H9 (cell line): Measurements from ENCODE around the gene ZNRF3. TPM values are rescaled to one million over a fixed set of nuclear protein-coding genes. Genes with fewer than 3 reads are reported as not detected.

ENCODE experiments used
- DNase-seq: peaks from one replicate; pipeline ENCODE4 v3.0.0-alpha.2; 2017
- H2AFZ ChIP-seq: one replicate; pipeline ENCODE4 v1.6.1; 2013; ENCODE audit warnings: mild to moderate bottlenecking, low read length, control low read depth, moderate library complexity
- H2AK5ac ChIP-seq: 2 replicates; pipeline ENCODE4 v1.6.1; 2013; ENCODE audit warnings: low read length, control low read depth, mixed read lengths; ENCODE audit not compliant: insufficient read length
- H2BK120ac ChIP-seq: one replicate; pipeline ENCODE4 v1.6.1; 2013; ENCODE audit warnings: low read depth, mild to moderate bottlenecking, low read length, control low read depth, inconsistent platforms; ENCODE audit not compliant: poor library complexity, severe bottlenecking
- H2BK12ac ChIP-seq: 2 replicates; pipeline ENCODE4 v1.6.1; 2013; ENCODE audit warnings: low read length, control low read depth, mixed read lengths, low read depth; ENCODE audit not compliant: insufficient read length
- H2BK15ac ChIP-seq: 2 replicates; pipeline ENCODE4 v1.6.1; 2013; ENCODE audit warnings: low read depth, low read length, control low read depth
- H2BK20ac ChIP-seq: one replicate; pipeline ENCODE4 v1.6.1; 2013; ENCODE audit warnings: low read depth, mild to moderate bottlenecking, low read length, control low read depth, inconsistent platforms; ENCODE audit not compliant: poor library complexity, severe bottlenecking
- H2BK5ac ChIP-seq: 2 replicates; pipeline ENCODE4 v1.6.1; 2013; ENCODE audit warnings: low read length, control low read depth, mixed read lengths; ENCODE audit not compliant: insufficient read length
- H3K14ac ChIP-seq: 2 replicates; pipeline ENCODE4 v1.6.1; 2013; ENCODE audit warnings: low read length, control low read depth; ENCODE audit not compliant: insufficient read depth
- H3K18ac ChIP-seq: 2 replicates; pipeline ENCODE4 v1.6.1; 2013; ENCODE audit warnings: low read depth, mild to moderate bottlenecking, mixed read lengths, low read length, control low read depth; ENCODE audit not compliant: insufficient read length
- H3K23ac ChIP-seq: 2 replicates; pipeline ENCODE4 v1.6.1; 2013; ENCODE audit warnings: low read length, control low read depth, mixed read lengths, low read depth; ENCODE audit not compliant: insufficient read length
- H3K23me2 ChIP-seq: 2 replicates; pipeline ENCODE4 v1.6.1; 2013; ENCODE audit warnings: low read depth, mild to moderate bottlenecking, mixed read lengths, low read length, control low read depth; ENCODE audit not compliant: insufficient read length, poor library complexity, severe bottlenecking
- H3K27ac ChIP-seq: 2 replicates; pipeline ENCODE4 v1.5.1; 2013; ENCODE audit warnings: low read length, control low read depth, mixed read lengths, low read depth; ENCODE audit not compliant: insufficient read length
- H3K27me3 ChIP-seq: 2 replicates; pipeline ENCODE4 v1.6.1; 2013; ENCODE audit warnings: low read length, control low read depth, inconsistent platforms; ENCODE audit not compliant: insufficient read depth
- H3K4ac ChIP-seq: 2 replicates; pipeline ENCODE4 v1.6.1; 2013; ENCODE audit warnings: low read depth, mild to moderate bottlenecking, control low read depth, inconsistent platforms, low read length, moderate library complexity
- H3K4me1 ChIP-seq: 2 replicates; pipeline ENCODE4 v1.6.1; 2013; ENCODE audit warnings: low read length, control low read depth, inconsistent platforms; ENCODE audit not compliant: insufficient read depth
- H3K4me2 ChIP-seq: 2 replicates; pipeline ENCODE4 v1.6.1; 2013; ENCODE audit warnings: low read length, control low read depth, mixed read lengths; ENCODE audit not compliant: insufficient read length, insufficient read depth
- H3K56ac ChIP-seq: 2 replicates; pipeline ENCODE4 v1.6.1; 2013; ENCODE audit warnings: low read depth, mild to moderate bottlenecking, mixed read lengths, low read length, control low read depth; ENCODE audit not compliant: insufficient read length
- H3K79me1 ChIP-seq: 2 replicates; pipeline ENCODE4 v1.6.1; 2013; ENCODE audit warnings: low read depth, mild to moderate bottlenecking, moderate library complexity, low read length, control low read depth, inconsistent platforms; ENCODE audit not compliant: insufficient read depth, poor library complexity, severe bottlenecking
- H3K79me2 ChIP-seq: 2 replicates; pipeline ENCODE4 v1.6.1; 2013; ENCODE audit warnings: low read length, control low read depth, inconsistent platforms; ENCODE audit not compliant: insufficient read depth
- H3K9ac ChIP-seq: 2 replicates; pipeline ENCODE4 v1.6.1; 2013; ENCODE audit warnings: low read length, control low read depth, mixed read lengths; ENCODE audit not compliant: insufficient read length; ENCODE audit errors: extremely low read depth
- H3K9me3 ChIP-seq: one replicate; pipeline ENCODE4 v1.6.1; 2013; ENCODE audit warnings: low read depth, low read length, inconsistent platforms; ENCODE audit not compliant: control insufficient read depth
- H3T11ph ChIP-seq: one replicate; pipeline ENCODE4 v1.6.1; 2013; ENCODE audit warnings: mild to moderate bottlenecking, low read length, control low read depth, inconsistent platforms
- H4K20me1 ChIP-seq: one replicate; pipeline ENCODE4 v1.6.1; 2013; ENCODE audit not compliant: control insufficient read depth, insufficient read length, insufficient read depth
- H4K5ac ChIP-seq: 2 replicates; pipeline ENCODE4 v1.6.1; 2013; ENCODE audit warnings: low read depth, mild to moderate bottlenecking, mixed read lengths, low read length, control low read depth; ENCODE audit not compliant: insufficient read length
- H4K8ac ChIP-seq: replicated peaks from 2 replicates; pipeline ENCODE4 v1.6.1; 2013; ENCODE audit warnings: low read length, control low read depth, mixed read lengths, low read depth; ENCODE audit not compliant: insufficient read length
- H4K91ac ChIP-seq: 2 replicates; pipeline ENCODE4 v1.6.1; 2013; ENCODE audit warnings: low read depth, mild to moderate bottlenecking, moderate library complexity, mixed read lengths, low read length, control low read depth; ENCODE audit not compliant: insufficient read length
- H3K27ac Mint-ChIP-seq, 3 experiments: 2 replicates in 2 of 3; 3 replicates in 1 of 3; pipeline ENCODE4 v1.8.0; 2020 to 2021; ENCODE audit warnings: mixed read lengths in 3 of 3, mild to moderate bottlenecking in 1 of 3, moderate library complexity in 1 of 3
- H3K27me3 Mint-ChIP-seq: 2 replicates; pipeline ENCODE4 v1.8.0; 2021; ENCODE audit warnings: low read depth, mild to moderate bottlenecking, moderate library complexity, mixed read lengths
- H3K36me3 Mint-ChIP-seq, 3 experiments: 2 replicates in 2 of 3; 3 replicates in 1 of 3; pipeline ENCODE4 v1.8.0; 2020 to 2021; ENCODE audit warnings: low read depth in 3 of 3, mixed read lengths in 3 of 3; ENCODE audit not compliant: insufficient read depth in 1 of 3
- H3K4me1 Mint-ChIP-seq, 2 experiments: 2 replicates each; pipeline ENCODE4 v1.8.0; 2020; ENCODE audit warnings: mixed read lengths in 2 of 2
- H3K4me3 Mint-ChIP-seq, 2 experiments: 2 replicates in 1 of 2; 3 replicates in 1 of 2; pipeline ENCODE4 v1.8.0; 2020 to 2021; ENCODE audit warnings: mild to moderate bottlenecking in 2 of 2, mixed read lengths in 2 of 2, moderate library complexity in 1 of 2
- H3K9me3 Mint-ChIP-seq, 2 experiments: 2 replicates in 1 of 2; 3 replicates in 1 of 2; pipeline ENCODE4 v1.8.0; 2020; ENCODE audit warnings: mild to moderate bottlenecking in 2 of 2, mixed read lengths in 2 of 2, moderate library complexity in 1 of 2
- CTCF ChIP-seq: fragments of 200-600 bp; sonication (generic); conservative IDR thresholded peaks from 3 replicates; pipeline ENCODE4 v1.8.0; 2021; ENCODE audit warnings: antibody characterized with exemption, mild to moderate bottlenecking
- WGBS: extraction: QIAGEN DNeasy Blood & Tissue Kit; methylation state at CpG from one replicate; pipeline ENCODE4 v1.1.7; 2013; ENCODE audit warnings: missing lambda C conversion rate, low lambda C conversion rate, mixed read lengths; ENCODE audit not compliant: insufficient read length; ENCODE audit errors: extremely low coverage; 5-methylcytosine and 5-hydroxymethylcytosine counted together
- total RNA-seq: library from RNA; stranded (reverse); gene quantifications from 2 replicates; pipeline ENCODE4 v1.2.1, GENCODE V29; 2021

ZNRF3 gene
- total RNA-seq, 1 experiment from 2014 or later, result 20.6 TPM

GRCh38 chr22:28835630-28836189 lies 47.7 kb upstream of the ZNRF3 start:
- no peaks in the 10 kb centered on the region for H4K20me1 ChIP-seq

More at GRCh38 chr22:28835630-28836189, 47.7 kb upstream of the ZNRF3 start:
- no peak overlapping the region for H3K9ac ChIP-seq
- no peaks in the 10 kb centered on the region for H3K27me3 ChIP-seq
- H2AK5ac ChIP-seq, result no peak overlapping the region
- no peak overlapping the region for H2BK15ac ChIP-seq
- H3K14ac ChIP-seq, result no peak overlapping the region
- Mint-ChIP-seq H3K27ac (no peak overlapping the region; a peak in 1 of 7 replicates), H3K27me3 (no peaks in the 10 kb centered on the region), H3K4me3 (no peak overlapping the region; a peak in 1 of 5 replicates), H3K4me1 (peaks cover 5 to 11% of the 10 kb centered on the region in 2 experiments; a peak in 3 of 4 replicates), H3K36me3 (peaks cover 0 to 3% (median 0%) of the 10 kb centered on the region in 3 experiments; a peak in 2 of 7 replicates), H3K9me3 (no peaks in the 10 kb centered on the region; a peak in 1 of 5 replicates)
- H3K4me1 ChIP-seq, result no peaks in the 10 kb centered on the region
- H3K23me2 ChIP-seq, result no peaks in the 10 kb centered on the region
- no peak overlapping the region for H3K4me2 ChIP-seq
- H3K27ac ChIP-seq, result no peak overlapping the region
- H3K56ac ChIP-seq, result no peak overlapping the region
- TF ChIP-seq CTCF, result no peak
- H3K79me1 ChIP-seq, result no peaks in the 10 kb centered on the region
- no peaks in the 10 kb centered on the region for H3K79me2 ChIP-seq
- no peak overlapping the region for H3K18ac ChIP-seq
- no peak overlapping the region for H4K8ac ChIP-seq
- no peaks in the 10 kb centered on the region for H3K9me3 ChIP-seq
- no peak overlapping the region for H2BK20ac ChIP-seq
- no peak overlapping the region for H2BK120ac ChIP-seq
- no peak overlapping the region for H2BK5ac ChIP-seq
- H4K91ac ChIP-seq, result no peak overlapping the region
- no peak overlapping the region for H2BK12ac ChIP-seq
- H2AFZ ChIP-seq, result no peak overlapping the region
- no CpG with 5 or more reads among the region's 11 CpGs for WGBS
- no peak overlapping the region for H3K23ac ChIP-seq
- DNase-seq, result no peak
- no peak overlapping the region for H3T11ph ChIP-seq
- H4K5ac ChIP-seq, result no peak overlapping the region
- H3K4ac ChIP-seq, result no peak overlapping the region
